ENCODE measurements around the gene EML6.
"Not testable (repeated sequence)": the region's sequence is repeated elsewhere in the genome, so short reads cannot be mapped to it uniquely, and the experiment has no call there.

Gene EML6

GRCh38 chr2:54975175-54975574, 251.7 kb downstream of the EML6 start:
- DNase-seq, result no peak

DNA sequence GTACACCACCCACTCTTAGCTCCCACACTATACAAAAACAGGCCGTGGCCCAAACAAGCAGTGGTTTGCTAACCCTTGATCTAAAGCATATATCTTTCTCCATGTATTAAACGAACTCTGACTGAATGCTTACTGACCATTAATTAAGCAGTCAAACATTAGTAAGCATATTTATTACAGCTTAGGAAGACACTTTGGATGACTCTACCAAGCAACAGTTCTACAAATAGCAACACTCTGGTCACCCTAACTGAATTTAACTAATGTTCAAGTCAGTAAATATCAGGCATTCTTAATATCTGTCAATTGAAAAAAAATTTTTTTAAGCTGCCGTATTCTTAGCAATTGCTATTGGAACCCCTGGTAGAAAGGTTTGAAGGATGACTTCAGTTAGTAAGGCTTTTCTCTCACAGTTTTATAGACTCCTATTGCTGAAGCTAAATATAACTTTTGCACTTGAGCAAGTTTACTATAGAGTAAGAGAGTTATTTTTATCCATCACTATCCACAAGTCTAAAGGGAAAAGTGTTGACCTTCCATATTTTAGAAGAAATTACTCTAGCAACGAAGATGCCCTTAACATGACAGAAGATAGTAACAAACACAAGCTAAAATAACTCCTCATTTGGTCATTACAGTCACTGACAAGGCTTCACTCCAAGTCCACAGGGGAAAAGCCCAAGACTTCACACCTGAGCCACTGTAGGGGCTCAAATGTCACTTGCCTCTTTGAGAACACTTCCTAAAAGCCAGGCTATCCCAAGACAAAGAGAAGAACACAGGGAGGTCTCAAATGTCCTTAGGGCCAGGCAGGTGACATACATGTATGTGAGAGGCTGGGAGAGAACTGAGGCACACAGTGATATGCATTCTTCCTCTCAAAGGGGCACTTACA, 252.4 kb downstream of the EML6 start:
- no peak for DNase-seq

DNA sequence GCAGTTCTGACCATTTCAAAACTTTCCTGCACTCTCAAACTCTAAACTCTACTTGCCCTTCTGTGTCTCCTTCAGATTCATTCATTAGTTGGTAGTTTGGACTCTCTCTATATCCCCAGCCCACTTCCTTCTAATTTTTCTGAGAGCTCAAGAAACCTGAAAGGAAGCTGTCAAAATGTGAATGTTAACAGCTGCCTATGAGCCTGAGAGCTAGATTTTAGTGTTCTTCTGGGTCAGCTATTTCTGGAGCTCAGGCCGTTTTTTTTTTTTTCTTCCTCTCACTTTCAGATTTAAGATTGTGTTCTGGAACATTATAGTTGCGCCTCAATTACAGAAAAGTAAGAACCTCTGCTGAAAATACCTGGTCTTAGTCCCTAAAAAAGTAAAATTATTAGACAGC, 253.7 kb downstream of the EML6 start:
- no peak for DNase-seq

GRCh38 chr2:54979321-54980044, 256.0 kb downstream of the EML6 start:
- DNase-seq, result no peak

- no peak for DNase-seq
These were observed 257.9 kb downstream of the EML6 start for GRCh38 chr2:54981385-54981784.

GRCh38 chr2:54983345-54984220, 260.1 kb downstream of the EML6 start:
- DNase-seq, result no peak

GRCh38 chr2:54984476-54984875, 261.0 kb downstream of the EML6 start:
- no peak for DNase-seq

- DNase-seq, result no peak
These were observed 262.8 kb downstream of the EML6 start for GRCh38 chr2:54986264-54986663.

GRCh38 chr2:54988612-54989011, 265.1 kb downstream of the EML6 start:
- DNase-seq, result no peak

DNA sequence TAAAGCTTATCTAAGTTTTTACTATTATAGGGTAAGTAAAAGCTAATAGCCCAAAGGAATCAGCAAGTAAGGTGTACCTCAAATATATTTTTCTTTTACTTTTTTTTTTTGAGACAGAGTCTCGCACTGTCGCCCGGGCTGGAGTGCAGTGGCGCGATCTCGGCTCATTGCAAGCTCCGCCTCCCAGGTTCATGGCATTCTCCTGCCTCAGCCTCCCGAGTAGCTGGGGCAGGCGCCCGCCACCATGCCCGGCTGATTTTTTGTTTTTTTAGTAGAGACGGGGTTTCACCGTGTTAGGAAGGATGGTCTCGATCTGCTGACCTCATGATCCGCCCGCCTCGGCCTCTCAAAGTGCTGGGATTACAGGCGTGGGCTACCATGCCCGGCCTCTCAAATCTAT, 267.2 kb downstream of the EML6 start:
- DNase-seq, result not testable (repeated sequence)

DNA sequence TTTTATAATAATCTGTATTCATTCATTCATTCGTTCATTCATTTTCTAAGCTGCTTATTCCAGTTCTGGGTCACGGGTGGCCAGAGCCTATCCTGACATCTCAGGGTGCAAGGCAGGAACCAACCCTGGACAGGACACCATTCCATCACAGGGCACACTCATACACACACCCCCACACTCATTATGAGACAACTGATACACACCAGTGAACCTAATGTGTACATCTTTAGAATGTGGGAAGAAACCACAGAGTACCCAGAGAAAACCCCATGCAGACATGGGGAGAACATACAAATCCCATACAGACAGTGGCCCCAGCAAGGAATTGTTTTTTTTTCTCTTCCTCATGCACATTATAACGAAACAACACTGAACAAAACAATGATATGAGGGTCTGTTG, 272.1 kb downstream of the EML6 start:
- no peak for DNase-seq

DNA sequence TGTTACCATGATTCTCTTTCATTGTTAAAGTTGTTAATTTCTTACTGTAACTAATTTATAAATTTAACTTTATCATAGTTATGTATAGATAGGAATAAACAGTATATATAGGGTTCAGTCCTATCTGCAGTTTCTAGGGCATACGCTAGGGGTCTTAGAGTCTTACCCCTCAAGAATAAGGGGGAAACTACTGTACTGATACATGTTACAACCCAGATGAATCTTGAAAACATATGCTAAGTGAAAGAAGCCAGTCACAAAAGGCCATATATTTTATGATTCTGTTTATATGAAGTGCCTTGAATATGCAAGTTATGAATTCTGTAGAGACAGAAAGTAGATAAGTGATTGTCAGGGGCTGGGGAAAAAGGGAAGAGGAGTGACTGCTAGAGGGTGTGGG, 274.4 kb downstream of the EML6 start:
- no peak for DNase-seq

DNA sequence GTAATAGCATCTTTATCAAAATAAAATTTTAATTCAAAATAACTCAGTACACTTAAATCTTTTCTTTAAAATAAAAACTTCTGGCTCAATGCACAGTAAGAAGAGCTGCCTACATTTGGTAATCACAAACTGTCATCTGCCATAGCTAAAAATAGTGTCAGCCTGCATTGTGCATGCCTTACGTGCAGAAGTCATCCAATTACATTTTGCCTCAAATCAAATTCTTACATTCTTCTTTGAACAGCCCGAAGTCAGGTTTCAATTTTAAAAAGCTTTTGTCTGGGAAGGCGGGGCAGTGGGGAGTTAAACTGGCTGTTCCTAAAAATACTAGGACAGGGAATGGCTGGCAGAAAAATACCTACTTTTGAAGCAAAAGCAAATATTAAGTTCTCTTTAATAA, 275.7 kb downstream of the EML6 start:
- peak; percentile 47 for DNase-seq

DNA sequence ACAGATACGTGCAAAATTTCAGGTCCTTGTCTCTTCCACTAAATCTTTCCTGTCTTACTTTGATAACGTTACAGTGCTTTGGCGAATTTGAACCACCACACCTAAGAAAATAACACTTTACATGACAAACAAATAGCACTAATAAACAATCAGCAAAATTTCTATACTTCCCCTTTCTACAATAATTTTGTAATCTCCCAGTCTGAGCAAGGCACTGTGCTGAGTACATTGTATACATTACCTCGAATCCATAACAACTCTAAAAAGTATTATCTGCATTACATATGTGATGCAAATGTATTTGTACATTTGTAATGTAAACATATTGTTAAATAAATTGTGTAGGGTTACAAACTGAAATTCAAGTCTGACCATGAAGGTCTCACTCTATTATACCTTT, 276.9 kb downstream of the EML6 start:
- DNase-seq, result no peak

GRCh38 chr2:55001716-55002115, 278.3 kb downstream of the EML6 start:
- DNase-seq, result no peak

GRCh38 chr2:55003706-55004639, 280.5 kb downstream of the EML6 start:
- no peak for DNase-seq

GRCh38 chr2:55006306-55006705, 282.8 kb downstream of the EML6 start:
- no peak for DNase-seq

DNA sequence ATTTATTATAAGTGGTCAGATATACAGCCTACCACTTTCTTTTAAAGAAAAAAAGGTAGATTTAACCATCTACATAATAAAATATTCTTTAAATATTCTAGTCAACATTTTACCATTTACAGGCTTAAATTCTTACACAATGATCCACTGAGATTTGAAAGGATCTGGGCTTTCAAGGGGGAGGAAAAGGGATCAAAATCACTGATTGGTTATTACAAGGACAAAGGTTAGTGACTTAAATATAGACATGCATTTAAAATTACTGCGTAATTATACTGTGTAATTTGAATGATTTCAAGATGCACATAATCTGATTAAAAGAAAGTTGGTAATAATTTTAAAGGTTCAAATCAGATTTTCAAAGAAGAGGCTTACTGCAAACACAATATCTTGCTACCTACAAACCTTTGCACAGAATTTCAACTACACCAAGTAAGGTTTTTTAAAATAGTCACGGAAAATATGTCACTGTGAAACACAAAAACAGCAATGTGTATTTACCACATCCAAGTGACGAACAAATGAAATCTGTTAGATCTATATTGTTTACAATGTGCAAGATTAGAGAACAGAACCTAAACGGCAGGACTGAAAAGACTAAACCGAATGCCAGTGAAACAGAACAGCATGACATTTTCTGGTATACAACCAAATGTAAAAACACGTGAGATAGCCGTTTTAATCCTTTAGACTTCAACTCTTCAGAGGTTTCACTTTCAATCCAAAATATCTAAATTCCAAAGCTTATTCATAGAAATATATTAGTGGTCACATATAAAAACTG, 286.0 kb downstream of the EML6 start:
- DNase-seq, result no peak

- peak; percentile 40 for DNase-seq
These were observed 286.7 kb downstream of the EML6 start for GRCh38 chr2:55010149-55010591.

GRCh38 chr2:55010915-55011314, 287.5 kb downstream of the EML6 start:
- no peak for DNase-seq

Data from left hindlimb (tissue), 1 donor.